Ishikawa (cell line): ENCODE measurements around the gene GLCCI1.

Experiments
- CEBPB ChIP-seq: IDR thresholded peaks from 2 replicates; pipeline ENCODE4 v1.6.1; 2012
- CREB1 ChIP-seq: IDR thresholded peaks from 2 replicates; pipeline ENCODE4 v1.6.1; 2012; ENCODE audit warnings: low read depth
- EGR1 ChIP-seq: IDR thresholded peaks from 2 replicates; pipeline ENCODE4 v1.6.1; 2012
- EP300 ChIP-seq: IDR thresholded peaks from 2 replicates; pipeline ENCODE4 v1.6.1; 2012; ENCODE audit warnings: borderline replicate concordance
- FOXM1 ChIP-seq: IDR thresholded peaks from 2 replicates; pipeline ENCODE4 v1.6.1; 2012; ENCODE audit warnings: low read depth, borderline replicate concordance
- NFIC ChIP-seq: IDR thresholded peaks from 2 replicates; pipeline ENCODE4 v1.6.1; 2012
- RAD21 ChIP-seq: IDR thresholded peaks from 2 replicates; pipeline ENCODE4 v1.6.1; 2012; ENCODE audit warnings: low read depth
- REST ChIP-seq: IDR thresholded peaks from 2 replicates; pipeline ENCODE4 v1.6.1; 2012; ENCODE audit warnings: low read depth, mild to moderate bottlenecking
- TAF1 ChIP-seq: IDR thresholded peaks from 2 replicates; pipeline ENCODE4 v1.6.1; 2012; ENCODE audit warnings: low read depth, mild to moderate bottlenecking
- TCF12 ChIP-seq: IDR thresholded peaks from 2 replicates; pipeline ENCODE4 v1.6.1; 2012; ENCODE audit warnings: low read depth
- TEAD4 ChIP-seq: IDR thresholded peaks from 2 replicates; pipeline ENCODE4 v1.6.1; 2012
- USF1 ChIP-seq: IDR thresholded peaks from 2 replicates; pipeline ENCODE4 v1.6.1; 2012
- YY1 ChIP-seq: IDR thresholded peaks from 2 replicates; pipeline ENCODE4 v1.6.1; 2012; ENCODE audit warnings: low read depth

GRCh38 chr7:8068892-8069686, 100.5 kb downstream of the GLCCI1 start:
- TF ChIP-seq YY1 (no peak), TCF12 (no peak), EP300 (no peak), REST (no peak), TEAD4 (no peak), USF1 (no peak), CREB1 (no peak), TAF1 (no peak), EGR1 (no peak), FOXM1 (no peak), CEBPB (no peak), NFIC (no peak), RAD21 (no peak)
